HFF-Myc (cell line): ENCODE results near the gene EXOC3.

Source experiments
- DNase-seq: peaks from one replicate; pipeline ENCODE4 v3.0.0-alpha.2; 2011; ENCODE audit warnings: low read depth; ENCODE audit errors: extremely low read depth
- H3K4me3 ChIP-seq: replicated peaks from 2 replicates; pipeline ENCODE4 v1.5.1; 2011; ENCODE audit warnings: low read depth, mild to moderate bottlenecking, control low read depth, low read length
- CTCF ChIP-seq: IDR thresholded peaks from 2 replicates; pipeline ENCODE4 v1.5.1; 2012; ENCODE audit warnings: mild to moderate bottlenecking, low read depth, low read length, control low read depth; ENCODE audit errors: missing control alignments

EXOC3 gene

DNA sequence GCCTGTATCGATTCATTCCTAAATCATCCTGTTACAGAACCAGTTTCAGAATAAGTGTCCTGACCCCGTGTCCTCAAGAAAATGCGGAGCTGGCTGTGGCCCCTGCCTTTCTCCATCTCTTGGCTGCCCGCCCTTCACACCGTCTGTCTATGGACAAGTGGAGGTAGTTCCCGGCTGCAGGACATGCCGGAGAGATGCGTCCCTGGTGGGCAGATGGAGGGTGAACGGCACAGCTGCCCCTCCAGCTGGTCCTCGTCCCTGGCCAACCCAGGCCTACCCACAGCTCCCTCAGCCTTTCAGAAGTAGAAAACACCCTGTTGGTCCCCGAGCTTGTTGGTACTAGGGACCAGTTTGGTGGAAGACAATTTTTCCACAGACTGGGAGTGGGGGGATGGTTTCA is 14.8 kb upstream of the EXOC3 start:
- H3K4me3 ChIP-seq, result no peak overlapping the region
- no peak for DNase-seq
- TF ChIP-seq CTCF, result no peak

GRCh38 chr5:428754-429452 is 14.1 kb upstream of the EXOC3 start:
- TF ChIP-seq CTCF, result no peak
- no peak overlapping the region for H3K4me3 ChIP-seq
- no peak for DNase-seq

GRCh38 chr5:429453-430188 is 13.4 kb upstream of the EXOC3 start:
- DNase-seq, result no peak
- no peak for TF ChIP-seq CTCF
- H3K4me3 ChIP-seq, result no peak overlapping the region

DNA sequence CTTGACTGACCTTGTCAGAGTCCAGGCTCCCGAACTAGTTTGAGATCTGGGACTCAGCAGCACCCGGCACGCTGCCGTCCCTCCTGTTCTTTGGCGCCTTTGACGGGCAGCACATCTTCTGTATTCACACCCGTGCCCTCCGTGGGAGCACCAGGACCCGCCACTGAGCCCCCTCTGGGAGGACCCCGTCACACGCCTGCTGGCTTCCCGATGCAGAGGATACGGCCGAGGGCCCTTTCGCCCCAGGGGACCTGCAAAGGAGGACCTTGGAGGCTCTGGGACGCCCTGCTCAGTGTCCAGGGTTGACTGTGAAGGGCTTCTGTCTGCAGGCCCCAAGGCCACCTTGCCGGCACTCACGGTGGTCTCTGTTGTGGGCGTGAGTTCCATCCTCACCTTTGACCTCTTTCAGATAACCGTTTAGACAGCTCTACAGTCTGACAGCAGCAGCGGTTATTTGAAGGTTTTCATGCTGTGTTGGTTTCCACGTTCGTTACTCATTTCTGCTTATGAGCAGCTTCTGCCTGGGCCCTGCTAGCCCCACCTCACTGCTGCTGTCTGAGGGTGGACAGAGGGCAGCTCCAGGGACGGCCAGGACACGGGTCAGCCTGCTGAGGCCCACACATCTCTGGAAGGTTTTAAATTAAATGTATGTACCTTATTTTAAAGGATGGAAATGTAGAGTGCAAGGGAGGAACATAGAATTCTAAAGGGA is 12.6 kb upstream of the EXOC3 start:
- DNase-seq, result no peak
- H3K4me3 ChIP-seq, result no peak overlapping the region
- no peak for TF ChIP-seq CTCF

- peak; percentile 80 for TF ChIP-seq CTCF
- no peak for DNase-seq
- H3K4me3 ChIP-seq, result no peak overlapping the region
Measured at GRCh38 chr5:431001-431710, 11.8 kb upstream of the EXOC3 start.

- TF ChIP-seq CTCF, result no peak
- no peak for DNase-seq
- H3K4me3 ChIP-seq, result no peak overlapping the region
Measured at GRCh38 chr5:431711-432050, 11.3 kb upstream of the EXOC3 start.
